ENCODE results near the gene ZFYVE16. TPM values are rescaled to one million over a fixed set of nuclear protein-coding genes. Genes with fewer than 3 reads are reported as not detected.
A peak's percentile ranks its signal among the peaks of the same experiment; 100 is the strongest.
"Not testable (repeated sequence)": the region's sequence is repeated elsewhere in the genome, so short reads cannot be mapped to it uniquely, and the experiment has no call there.

The ZFYVE16 gene
- total RNA-seq, 1 donor from 2014 or later = 50.1 TPM

GRCh38 chr5:80483636-80484232 is 75.9 kb downstream of the ZFYVE16 start:
- peaks cover 0 to under 1% (median 0%) of the 10 kb centered on the region in 3 donors for H3K36me3 ChIP-seq (ENCODE audit: control insufficient read depth in 3 of 3, insufficient read depth in 3 of 3, low read length in 3 of 3)
- no peak overlapping the region for H3K9ac ChIP-seq (ENCODE audit: low read depth in 1 of 3, low read length in 3 of 3)
- no peaks in the 10 kb centered on the region for H3K27me3 ChIP-seq (ENCODE audit: control insufficient read depth in 3 of 3, insufficient read depth in 3 of 3, low read length in 3 of 3)
- peaks cover 0 to 3% (median 0%) of the 10 kb centered on the region in 3 donors for H3K9me3 ChIP-seq (ENCODE audit: control insufficient read depth in 3 of 3, low read length in 3 of 3)
- H3K4me1 ChIP-seq (ENCODE audit: control insufficient read depth in 3 of 3, insufficient read depth in 3 of 3, low read length in 3 of 3) = peaks cover 3 to 8% (median 6%) of the 10 kb centered on the region in 3 donors
- H3K27ac ChIP-seq (ENCODE audit: low read depth, low read length) = no peak overlapping the region
- no peak overlapping the region for H3K4me3 ChIP-seq (ENCODE audit: low read length in 3 of 3)

GRCh38 chr5:80487444-80487828 is 79.6 kb downstream of the ZFYVE16 start:
- no peaks in the 10 kb centered on the region for H3K27me3 ChIP-seq (ENCODE audit: control insufficient read depth in 3 of 3, insufficient read depth in 3 of 3, low read length in 3 of 3)
- peaks cover 0 to 3% (median 0%) of the 10 kb centered on the region in 3 donors for H3K9me3 ChIP-seq (ENCODE audit: control insufficient read depth in 3 of 3, low read length in 3 of 3)
- H3K36me3 ChIP-seq (ENCODE audit: control insufficient read depth in 3 of 3, insufficient read depth in 3 of 3, low read length in 3 of 3) = no peaks in the 10 kb centered on the region
- H3K27ac ChIP-seq (ENCODE audit: low read depth, low read length) = peak overlapping the region; percentile 66
- H3K4me1 ChIP-seq (ENCODE audit: control insufficient read depth in 3 of 3, insufficient read depth in 3 of 3, low read length in 3 of 3) = peaks cover 3 to 8% (median 6%) of the 10 kb centered on the region in 3 donors
- peak overlapping the region; percentile 82 to 85 (median 83) for H3K4me3 ChIP-seq (ENCODE audit: low read length in 3 of 3)
- peak overlapping the region; percentile 78 to 83 (median 81) for H3K9ac ChIP-seq (ENCODE audit: low read depth in 1 of 3, low read length in 3 of 3)

- peaks cover 3 to 8% (median 6%) of the 10 kb centered on the region in 3 donors for H3K4me1 ChIP-seq (ENCODE audit: control insufficient read depth in 3 of 3, insufficient read depth in 3 of 3, low read length in 3 of 3)
- no peaks in the 10 kb centered on the region for H3K27me3 ChIP-seq (ENCODE audit: control insufficient read depth in 3 of 3, insufficient read depth in 3 of 3, low read length in 3 of 3)
- H3K36me3 ChIP-seq (ENCODE audit: control insufficient read depth in 3 of 3, insufficient read depth in 3 of 3, low read length in 3 of 3) = no peaks in the 10 kb centered on the region
- H3K9ac ChIP-seq (ENCODE audit: low read depth in 1 of 3, low read length in 3 of 3) = peak within 1 kb of the TSS; percentile 78 to 83 (median 81)
- peak within 1 kb of the TSS; percentile 82 to 85 (median 83) for H3K4me3 ChIP-seq (ENCODE audit: low read length in 3 of 3)
- peaks cover 0 to under 1% (median 0%) of the 10 kb centered on the region in 3 donors for H3K9me3 ChIP-seq (ENCODE audit: control insufficient read depth in 3 of 3, low read length in 3 of 3)
- H3K27ac ChIP-seq (ENCODE audit: low read depth, low read length) = peak within 1 kb of the TSS; percentile 66
These were observed 80.2 kb downstream of the ZFYVE16 start, which contains the start of gene FAM151B for GRCh38 chr5:80487829-80488721. Gene FAM151B (plus strand): TSS chr5:80488100. CDS start chr5:80488124, 24 bp downstream.

GRCh38 chr5:80491296-80491695 is 83.4 kb downstream of the ZFYVE16 start:
- Histone ChIP-seq H3K4me1 (ENCODE audit: control insufficient read depth in 3 of 3, insufficient read depth in 3 of 3, low read length in 3 of 3) (peaks cover 3 to 8% (median 6%) of the 10 kb centered on the region in 3 donors), H3K4me3 (ENCODE audit: low read length in 3 of 3) (no peak overlapping the region), H3K36me3 (ENCODE audit: control insufficient read depth in 3 of 3, insufficient read depth in 3 of 3, low read length in 3 of 3) (no peaks in the 10 kb centered on the region), H3K27ac (ENCODE audit: low read depth, low read length) (no peak overlapping the region), H3K9ac (ENCODE audit: low read depth in 1 of 3, low read length in 3 of 3) (no peak overlapping the region), H3K9me3 (ENCODE audit: control insufficient read depth in 3 of 3, low read length in 3 of 3) (no peaks in the 10 kb centered on the region), H3K27me3 (ENCODE audit: control insufficient read depth in 3 of 3, insufficient read depth in 3 of 3, low read length in 3 of 3) (no peaks in the 10 kb centered on the region)

- H3K27ac ChIP-seq (ENCODE audit: low read depth, low read length) = no peak overlapping the region
- H3K4me1 ChIP-seq (ENCODE audit: control insufficient read depth in 3 of 3, insufficient read depth in 3 of 3, low read length in 3 of 3) = peaks cover 0 to 4% (median under 1%) of the 10 kb centered on the region in 3 donors
- no peak overlapping the region for H3K9ac ChIP-seq (ENCODE audit: low read depth in 1 of 3, low read length in 3 of 3)
- H3K36me3 ChIP-seq (ENCODE audit: control insufficient read depth in 3 of 3, insufficient read depth in 3 of 3, low read length in 3 of 3) = no peaks in the 10 kb centered on the region
- H3K9me3 ChIP-seq (ENCODE audit: control insufficient read depth in 3 of 3, low read length in 3 of 3) = no peaks in the 10 kb centered on the region
- no peak overlapping the region for H3K4me3 ChIP-seq (ENCODE audit: low read length in 3 of 3)
- no peaks in the 10 kb centered on the region for H3K27me3 ChIP-seq (ENCODE audit: control insufficient read depth in 3 of 3, insufficient read depth in 3 of 3, low read length in 3 of 3)
These were observed 84.9 kb downstream of the ZFYVE16 start for GRCh38 chr5:80492741-80493140.

GRCh38 chr5:80493443-80493842 is 85.6 kb downstream of the ZFYVE16 start:
- not testable (repeated sequence) for H3K27ac ChIP-seq (ENCODE audit: low read depth, low read length); H3K27me3 ChIP-seq (ENCODE audit: control insufficient read depth in 3 of 3, insufficient read depth in 3 of 3, low read length in 3 of 3); H3K36me3 ChIP-seq (ENCODE audit: control insufficient read depth in 3 of 3, insufficient read depth in 3 of 3, low read length in 3 of 3); H3K9me3 ChIP-seq (ENCODE audit: control insufficient read depth in 3 of 3, low read length in 3 of 3); H3K9ac ChIP-seq (ENCODE audit: low read depth in 1 of 3, low read length in 3 of 3); H3K4me3 ChIP-seq (ENCODE audit: low read length in 3 of 3); H3K4me1 ChIP-seq (ENCODE audit: control insufficient read depth in 3 of 3, insufficient read depth in 3 of 3, low read length in 3 of 3)

GRCh38 chr5:80495891-80496290 is 88.0 kb downstream of the ZFYVE16 start:
- Histone ChIP-seq H3K9ac (ENCODE audit: low read depth in 1 of 3, low read length in 3 of 3) (no peak overlapping the region), H3K36me3 (ENCODE audit: control insufficient read depth in 3 of 3, insufficient read depth in 3 of 3, low read length in 3 of 3) (no peaks in the 10 kb centered on the region), H3K4me3 (ENCODE audit: low read length in 3 of 3) (no peak overlapping the region), H3K27ac (ENCODE audit: low read depth, low read length) (no peak overlapping the region), H3K27me3 (ENCODE audit: control insufficient read depth in 3 of 3, insufficient read depth in 3 of 3, low read length in 3 of 3) (no peaks in the 10 kb centered on the region), H3K9me3 (ENCODE audit: control insufficient read depth in 3 of 3, low read length in 3 of 3) (no peaks in the 10 kb centered on the region), H3K4me1 (ENCODE audit: control insufficient read depth in 3 of 3, insufficient read depth in 3 of 3, low read length in 3 of 3) (no peaks in the 10 kb centered on the region)

GRCh38 chr5:80502800-80503199 is 94.9 kb downstream of the ZFYVE16 start:
- Histone ChIP-seq H3K27me3 (ENCODE audit: control insufficient read depth in 3 of 3, insufficient read depth in 3 of 3, low read length in 3 of 3) (no peaks in the 10 kb centered on the region), H3K9me3 (ENCODE audit: control insufficient read depth in 3 of 3, low read length in 3 of 3) (no peaks in the 10 kb centered on the region), H3K9ac (ENCODE audit: low read depth in 1 of 3, low read length in 3 of 3) (no peak overlapping the region), H3K4me1 (ENCODE audit: control insufficient read depth in 3 of 3, insufficient read depth in 3 of 3, low read length in 3 of 3) (no peaks in the 10 kb centered on the region), H3K4me3 (ENCODE audit: low read length in 3 of 3) (no peak overlapping the region), H3K36me3 (ENCODE audit: control insufficient read depth in 3 of 3, insufficient read depth in 3 of 3, low read length in 3 of 3) (no peaks in the 10 kb centered on the region), H3K27ac (ENCODE audit: low read depth, low read length) (no peak overlapping the region)

- Histone ChIP-seq H3K27me3 (ENCODE audit: control insufficient read depth in 3 of 3, insufficient read depth in 3 of 3, low read length in 3 of 3) (no peaks in the 10 kb centered on the region), H3K9me3 (ENCODE audit: control insufficient read depth in 3 of 3, low read length in 3 of 3) (no peaks in the 10 kb centered on the region), H3K4me1 (ENCODE audit: control insufficient read depth in 3 of 3, insufficient read depth in 3 of 3, low read length in 3 of 3) (no peaks in the 10 kb centered on the region), H3K36me3 (ENCODE audit: control insufficient read depth in 3 of 3, insufficient read depth in 3 of 3, low read length in 3 of 3) (no peaks in the 10 kb centered on the region), H3K27ac (ENCODE audit: low read depth, low read length) (no peak overlapping the region), H3K4me3 (ENCODE audit: low read length in 3 of 3) (no peak overlapping the region), H3K9ac (ENCODE audit: low read depth in 1 of 3, low read length in 3 of 3) (no peak overlapping the region)
These were observed 95.8 kb downstream of the ZFYVE16 start for GRCh38 chr5:80503641-80504040.

GRCh38 chr5:80504833-80505232 is 97.0 kb downstream of the ZFYVE16 start:
- Histone ChIP-seq H3K9ac (ENCODE audit: low read depth in 1 of 3, low read length in 3 of 3) (no peak overlapping the region), H3K9me3 (ENCODE audit: control insufficient read depth in 3 of 3, low read length in 3 of 3) (no peaks in the 10 kb centered on the region), H3K27ac (ENCODE audit: low read depth, low read length) (no peak overlapping the region), H3K4me1 (ENCODE audit: control insufficient read depth in 3 of 3, insufficient read depth in 3 of 3, low read length in 3 of 3) (no peaks in the 10 kb centered on the region), H3K27me3 (ENCODE audit: control insufficient read depth in 3 of 3, insufficient read depth in 3 of 3, low read length in 3 of 3) (no peaks in the 10 kb centered on the region), H3K36me3 (ENCODE audit: control insufficient read depth in 3 of 3, insufficient read depth in 3 of 3, low read length in 3 of 3) (no peaks in the 10 kb centered on the region), H3K4me3 (ENCODE audit: low read length in 3 of 3) (no peak overlapping the region)

All from skeletal muscle tissue (tissue), 4 donors.